HG02943 (cell line): ENCODE data around the gene SORCS2.
"Not testable (repeated sequence)": the region's sequence is repeated elsewhere in the genome, so short reads cannot be mapped to it uniquely, and the experiment has no call there.

Experiments
- ATAC-seq: cut with Tn5 transposase; IDR thresholded peaks from one replicate; pipeline ENCODE4 v1.9.1; 2021; ENCODE audit warnings: mild to moderate bottlenecking, low read depth, moderate library complexity; ENCODE audit not compliant: unreplicated experiment

Gene SORCS2

DNA sequence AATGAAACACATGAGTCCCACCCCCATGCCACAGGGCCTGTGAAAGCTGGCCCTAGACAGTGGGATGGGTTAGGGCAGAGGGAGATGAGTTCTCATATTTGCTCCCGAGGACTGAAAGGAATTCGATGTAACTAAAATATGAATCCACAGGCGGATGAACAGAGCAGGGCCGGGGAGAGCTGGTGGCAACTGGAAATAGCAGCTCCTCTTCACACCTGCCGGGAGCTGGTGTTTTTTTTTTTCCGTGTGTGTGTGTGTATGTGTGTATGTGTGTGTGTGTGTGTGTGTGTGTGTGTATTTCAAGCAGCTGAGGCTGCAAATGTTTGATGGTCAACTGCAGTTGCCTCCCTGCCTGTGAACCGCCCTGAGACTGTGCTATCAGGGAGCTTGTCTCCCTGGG, 357.5 kb downstream of the SORCS2 start:
- ATAC-seq, result no peak

DNA sequence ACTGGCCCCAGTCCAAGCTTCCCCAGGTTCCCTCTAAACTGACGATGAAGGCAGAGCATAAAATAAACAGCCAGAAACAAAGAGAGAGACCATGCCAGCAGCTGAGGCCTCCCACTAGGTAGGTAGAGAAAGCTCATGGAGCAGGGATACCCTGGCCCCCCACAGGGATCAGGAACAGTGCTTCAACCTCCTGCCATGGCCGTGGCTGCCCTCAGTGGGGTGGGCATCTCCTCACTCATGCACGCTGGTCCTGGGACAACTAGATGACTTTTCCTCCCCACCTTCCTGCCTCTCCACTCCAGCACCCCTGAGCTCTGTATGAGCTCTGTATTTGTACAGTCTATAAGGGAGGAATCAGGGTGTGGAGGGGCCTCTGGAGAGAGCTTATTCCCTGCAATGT, 360.1 kb downstream of the SORCS2 start:
- ATAC-seq, result no peak

DNA sequence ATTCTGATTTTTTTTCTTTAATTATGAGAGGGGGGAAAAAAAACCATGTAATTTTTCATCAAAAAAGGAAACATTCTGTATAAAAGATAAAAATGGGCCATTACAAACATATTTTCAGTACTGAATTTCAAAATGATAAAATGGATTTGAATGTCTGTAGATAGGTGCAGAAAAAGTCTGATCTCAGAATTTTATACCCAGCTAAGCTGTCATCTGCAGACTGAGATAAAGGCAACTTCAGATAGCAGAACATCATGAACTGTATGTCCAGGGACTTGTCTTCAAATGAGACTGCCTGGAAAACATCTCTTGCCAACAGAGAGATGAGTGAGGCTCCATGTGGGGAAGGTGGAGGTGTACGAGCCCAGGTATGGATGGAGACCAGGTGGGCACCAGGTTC, 360.9 kb downstream of the SORCS2 start:
- no peak for ATAC-seq

DNA sequence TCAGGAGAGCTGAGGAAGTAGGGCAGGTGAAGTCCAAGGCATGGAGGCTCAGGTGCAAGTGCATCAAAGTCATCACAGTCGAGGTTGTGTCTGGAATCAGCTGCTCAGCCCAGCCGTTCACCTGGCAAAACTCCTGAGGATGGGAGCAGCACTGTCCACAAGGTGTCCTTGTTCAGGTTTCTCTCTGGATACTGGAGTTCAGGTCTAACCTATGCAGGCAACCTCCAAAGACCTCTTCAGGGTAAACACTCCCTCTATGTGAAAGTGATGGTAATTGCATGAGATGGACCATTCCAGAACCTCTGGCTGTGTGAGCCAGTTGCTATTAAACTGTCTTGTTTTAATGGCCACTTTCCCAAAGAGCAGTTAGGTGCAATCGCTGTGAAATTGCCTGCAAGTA, 362.6 kb downstream of the SORCS2 start:
- ATAC-seq, result no peak

DNA sequence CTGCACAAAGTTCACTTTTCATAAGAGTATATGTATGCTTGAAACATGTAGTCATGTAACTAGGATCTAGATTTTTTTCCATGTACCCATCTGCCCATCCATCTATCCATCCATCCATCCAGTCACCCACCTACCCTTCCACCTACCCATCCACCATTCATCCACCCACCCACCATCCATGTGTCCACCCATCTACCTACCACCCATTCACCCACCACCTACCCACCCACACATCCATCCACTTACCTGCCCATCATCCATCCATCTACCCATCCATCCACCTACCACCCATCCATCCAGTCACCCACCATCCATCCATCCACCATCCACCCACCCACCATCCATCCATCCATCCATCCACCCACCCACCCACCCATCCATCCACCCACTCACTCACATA, 364.2 kb downstream of the SORCS2 start:
- ATAC-seq, result no peak

DNA sequence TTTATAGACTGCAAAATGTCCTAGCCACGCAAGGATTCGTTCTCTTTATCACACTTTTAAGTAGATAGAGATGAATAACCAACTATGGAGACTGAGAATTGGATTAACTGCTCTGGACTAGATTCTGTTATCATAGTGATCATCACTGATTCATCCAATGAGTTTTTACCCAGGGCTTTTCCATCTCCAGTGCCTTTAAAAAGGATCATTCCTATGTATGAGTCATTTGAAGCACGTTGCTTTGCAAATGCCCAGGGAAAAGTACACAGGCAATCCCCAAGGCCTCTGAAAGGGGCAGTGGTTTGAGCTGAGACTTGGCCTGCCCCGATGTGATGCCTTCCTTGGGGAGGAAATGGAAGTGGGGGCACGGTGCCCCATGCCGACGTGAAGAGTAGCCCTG, 365.1 kb downstream of the SORCS2 start:
- no peak for ATAC-seq

DNA sequence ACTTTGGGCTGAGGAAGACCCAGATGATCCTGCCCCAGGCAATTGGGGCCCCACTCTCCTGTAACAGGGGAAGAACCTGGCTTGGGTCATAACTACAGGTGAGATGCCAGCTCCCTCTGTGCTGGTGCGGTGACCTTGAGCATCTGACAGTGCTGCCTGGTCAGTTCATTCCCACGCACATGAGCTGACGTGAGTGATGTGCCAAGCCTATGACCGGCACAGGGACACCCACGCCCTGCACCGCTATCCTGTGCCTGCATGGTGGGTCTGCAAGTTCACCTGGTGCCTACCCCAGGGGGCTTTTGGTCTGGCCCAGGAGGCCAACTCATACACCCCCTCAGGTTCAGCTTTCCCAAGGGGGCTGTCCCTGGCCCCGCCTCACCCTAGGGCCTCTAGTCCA, 366.1 kb downstream of the SORCS2 start:
- ATAC-seq, result no peak

DNA sequence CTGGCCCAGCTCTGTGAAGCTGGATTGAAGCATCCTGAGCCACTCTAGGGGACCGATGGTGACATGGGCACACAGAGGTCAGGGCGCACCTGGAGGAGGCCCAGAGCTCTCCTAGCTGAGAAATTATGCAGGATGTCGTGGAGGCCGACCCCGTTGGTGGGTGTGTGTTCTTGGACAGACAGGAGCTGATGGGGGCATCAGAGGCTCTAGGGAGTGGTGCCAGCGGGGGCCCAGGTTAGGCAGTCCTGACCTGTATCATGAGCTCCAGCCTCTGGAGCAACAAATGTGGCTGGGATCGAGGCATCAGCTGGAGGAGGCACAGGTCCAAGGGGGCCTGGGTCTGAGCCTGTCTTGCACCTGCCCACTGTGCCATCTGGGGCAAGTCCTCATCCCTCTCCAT, 367.0 kb downstream of the SORCS2 start:
- no peak for ATAC-seq

DNA sequence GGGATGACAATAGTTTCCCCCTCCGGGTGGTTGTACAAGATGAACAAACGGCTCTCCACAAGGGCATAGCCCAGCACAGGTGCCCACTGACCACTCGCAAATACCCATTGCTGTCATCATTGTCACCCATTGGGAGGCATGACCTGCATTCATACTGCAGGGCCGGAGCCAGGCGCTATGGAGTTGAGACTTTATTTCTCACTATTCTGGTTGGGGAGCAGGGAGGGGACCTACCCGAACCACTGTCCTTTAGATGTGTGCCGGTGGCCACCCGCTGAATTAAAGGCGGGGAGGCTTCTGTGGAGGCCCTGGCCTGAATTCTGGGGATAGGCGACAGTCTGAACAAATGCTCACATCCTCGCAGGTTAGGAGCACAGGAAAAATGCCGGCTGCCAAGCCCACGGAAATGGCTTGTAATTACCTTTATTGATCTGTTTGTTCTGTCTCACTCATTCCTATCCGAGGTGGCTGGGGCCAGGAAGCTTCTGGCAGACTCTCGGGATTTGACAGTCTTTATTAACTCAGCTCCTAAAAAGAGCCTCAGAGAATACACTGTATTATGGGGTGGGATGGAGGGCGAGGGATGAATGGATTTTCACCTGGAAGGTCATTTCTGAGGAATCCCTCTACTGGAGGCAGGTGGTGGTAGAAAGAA, 367.5 kb downstream of the SORCS2 start:
- no peak for ATAC-seq

DNA sequence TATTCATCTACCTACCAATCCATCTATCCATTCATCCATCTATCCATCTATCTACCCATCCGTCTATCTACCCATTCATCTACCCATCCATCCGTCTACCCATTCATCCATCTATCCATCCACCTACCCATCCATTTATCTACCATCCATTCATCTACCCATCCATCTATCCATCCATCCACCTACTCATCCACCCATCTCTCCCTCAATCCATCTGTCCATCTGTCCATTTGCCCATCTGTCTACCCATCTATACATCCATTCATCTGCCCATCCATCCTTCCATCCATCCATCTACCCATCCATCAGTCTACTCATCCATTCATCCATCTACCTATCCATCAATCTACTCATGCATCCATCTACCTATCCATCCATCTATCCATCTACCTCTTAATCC, 369.2 kb downstream of the SORCS2 start:
- ATAC-seq, result no peak

DNA sequence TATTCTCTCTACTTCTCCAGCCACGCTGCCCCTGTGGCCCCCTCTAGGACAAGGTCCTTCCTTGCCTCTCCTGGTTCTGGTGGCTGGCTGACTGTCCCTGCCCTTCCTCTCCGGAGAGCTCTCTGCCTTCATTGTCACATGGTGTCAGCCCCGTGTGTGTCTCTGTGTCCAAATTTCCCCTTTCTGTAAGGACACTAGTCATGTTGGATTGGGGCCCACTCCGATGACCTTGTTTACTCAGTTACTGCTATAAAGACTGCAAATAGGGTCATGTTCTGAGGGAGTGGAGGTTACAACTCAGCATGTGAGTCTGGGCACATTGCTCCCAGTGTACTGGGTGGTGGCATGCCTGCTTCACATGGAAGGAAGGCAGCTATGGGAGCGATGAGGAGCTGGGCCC, 371.9 kb downstream of the SORCS2 start:
- ATAC-seq, result no peak

DNA sequence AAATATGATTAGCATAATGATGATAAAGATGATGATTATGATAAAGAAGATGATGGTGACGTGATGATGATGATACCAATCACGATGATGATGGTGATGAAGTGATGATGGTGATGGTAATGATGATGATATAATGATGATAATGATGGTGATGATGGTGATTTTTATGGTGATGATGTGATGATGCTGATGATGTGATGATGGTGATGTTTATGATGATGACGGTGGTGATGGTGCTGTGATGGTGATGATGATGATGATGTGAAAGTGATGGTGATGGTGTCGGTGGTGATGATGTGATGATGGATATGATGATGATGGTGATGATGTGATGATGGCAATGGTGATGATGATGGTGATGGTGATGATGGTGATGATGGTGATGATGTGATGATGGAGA, 373.1 kb downstream of the SORCS2 start:
- ATAC-seq, result no peak

DNA sequence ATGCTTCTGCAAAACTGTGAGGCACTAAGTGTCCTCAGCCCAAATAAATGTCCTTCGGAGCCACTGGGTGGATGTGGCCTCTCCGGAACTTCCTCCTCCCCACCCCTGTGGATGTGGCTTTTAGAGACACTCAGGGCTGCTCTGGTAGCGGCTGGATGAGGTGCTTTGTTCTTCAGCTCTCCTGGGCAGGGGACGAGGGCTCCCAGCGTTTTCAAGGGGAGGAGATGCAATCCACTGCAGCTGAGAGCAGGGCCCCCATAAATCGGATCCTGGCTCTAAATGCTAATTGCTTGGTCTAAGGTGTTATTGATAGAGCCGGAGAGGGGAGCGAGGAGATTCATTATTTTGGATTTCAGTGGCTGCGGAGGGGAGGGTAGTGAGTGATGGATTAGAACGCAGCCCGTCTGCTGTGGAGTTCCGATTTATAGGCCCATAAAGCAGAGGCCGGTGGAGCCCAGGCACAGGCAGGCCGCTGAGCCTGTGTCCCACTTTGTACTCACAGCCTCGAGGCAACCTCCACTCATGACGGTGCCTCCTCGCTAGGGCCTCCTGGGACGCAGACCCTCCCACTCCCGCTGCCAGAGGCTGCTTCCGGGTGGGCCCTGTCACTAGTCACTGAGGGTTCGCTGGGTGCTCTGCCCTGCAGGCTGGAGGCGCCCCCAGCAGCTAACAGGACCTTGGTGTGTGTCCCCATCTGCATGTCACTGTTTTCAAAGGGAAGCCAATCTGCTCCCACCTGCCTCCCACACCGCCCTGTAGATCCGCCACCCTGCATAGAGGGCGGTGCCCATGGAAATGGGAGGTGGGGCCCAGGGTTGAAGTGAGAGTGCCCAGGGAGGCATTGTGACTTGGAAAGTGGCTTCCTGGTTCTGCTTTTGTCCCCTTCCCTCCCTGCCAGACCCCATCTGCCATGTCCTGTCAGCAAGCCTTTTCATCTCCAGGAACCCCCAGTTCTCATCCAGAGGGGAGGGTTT, 377.8 kb downstream of the SORCS2 start:
- ATAC-seq, result no peak

DNA sequence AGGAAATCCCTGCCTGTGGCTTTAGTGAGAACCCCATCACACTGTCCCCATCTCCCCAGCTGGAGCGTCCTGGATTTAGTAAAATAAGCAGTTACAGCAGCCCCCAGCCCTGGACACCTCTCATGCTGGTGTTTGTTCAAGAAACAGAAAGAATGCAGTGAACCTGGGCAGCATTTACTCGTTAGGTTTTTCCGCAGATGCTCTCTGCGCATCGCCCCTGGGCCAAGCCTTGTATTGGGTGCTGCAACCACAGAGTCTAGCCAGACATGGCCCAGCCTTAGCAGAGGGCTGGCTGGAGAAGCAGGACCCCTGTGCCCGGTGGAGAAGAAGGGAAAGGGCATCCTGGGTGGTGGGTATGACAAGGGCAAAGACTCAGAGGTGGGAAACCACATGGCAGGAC, 378.7 kb downstream of the SORCS2 start:
- no peak for ATAC-seq

DNA sequence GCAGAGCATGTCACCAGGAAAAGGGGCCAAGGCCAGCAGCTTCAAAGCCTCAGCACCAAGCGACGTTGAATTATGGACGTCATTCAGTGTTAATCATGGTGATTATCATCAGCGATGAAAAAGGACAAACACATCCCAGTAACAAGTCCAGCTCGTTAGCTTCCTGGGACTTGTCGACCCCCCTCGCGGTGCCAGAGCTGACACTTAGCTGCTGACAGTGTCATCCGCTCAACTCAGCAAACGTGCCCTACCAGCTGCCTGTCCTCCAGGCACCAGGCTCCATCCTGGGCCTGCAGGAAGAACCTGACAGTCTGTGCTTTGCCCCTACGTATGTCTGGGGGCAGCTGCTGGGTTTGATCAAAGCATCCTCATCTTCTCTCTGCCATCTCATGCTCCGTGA, 379.4 kb downstream of the SORCS2 start:
- no peak for ATAC-seq

DNA sequence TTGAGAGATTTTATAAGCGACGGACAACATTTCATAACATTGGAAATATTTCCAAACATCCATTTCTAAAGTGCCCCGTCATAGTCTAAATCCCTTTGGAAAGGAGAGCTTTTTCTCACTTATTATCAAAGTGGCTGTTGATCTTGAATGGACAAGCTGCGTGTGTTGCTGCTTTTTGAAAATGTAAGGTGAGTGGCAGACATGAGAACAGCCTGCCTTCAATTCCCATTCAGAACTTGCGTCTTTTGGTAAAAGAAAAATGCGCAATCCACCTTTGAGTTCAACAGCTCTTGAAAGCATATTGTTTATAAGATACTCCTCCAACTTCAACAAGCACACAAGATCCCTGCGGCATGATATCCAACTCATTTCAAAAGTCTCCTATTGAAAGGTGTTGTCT, 380.6 kb downstream of the SORCS2 start:
- no peak for ATAC-seq

DNA sequence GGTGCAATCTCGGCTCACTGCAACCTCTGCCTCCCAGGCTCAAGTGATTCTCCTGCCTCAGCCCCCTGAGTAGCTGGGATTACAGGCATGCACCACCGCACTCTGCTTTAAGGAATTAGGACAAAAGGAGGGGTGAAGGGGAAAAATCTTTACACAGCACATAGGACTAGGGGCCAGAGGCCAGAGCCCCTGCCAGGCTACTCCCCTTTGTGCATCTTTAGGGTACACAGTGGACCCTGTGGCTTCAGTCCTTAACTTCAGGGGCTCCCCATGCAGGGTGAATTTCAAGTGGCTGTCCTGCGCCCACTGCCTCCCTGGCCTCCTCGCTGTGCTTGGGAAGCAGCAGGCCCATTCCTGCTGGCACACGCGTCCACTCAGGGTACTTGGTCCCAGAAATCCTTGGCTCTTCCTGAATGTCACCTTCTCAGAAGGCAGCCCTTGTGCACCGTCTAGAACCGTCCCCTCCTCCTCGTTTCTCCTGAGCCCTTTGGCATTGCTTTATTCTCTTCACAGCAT, 381.3 kb downstream of the SORCS2 start:
- ATAC-seq, result no peak

DNA sequence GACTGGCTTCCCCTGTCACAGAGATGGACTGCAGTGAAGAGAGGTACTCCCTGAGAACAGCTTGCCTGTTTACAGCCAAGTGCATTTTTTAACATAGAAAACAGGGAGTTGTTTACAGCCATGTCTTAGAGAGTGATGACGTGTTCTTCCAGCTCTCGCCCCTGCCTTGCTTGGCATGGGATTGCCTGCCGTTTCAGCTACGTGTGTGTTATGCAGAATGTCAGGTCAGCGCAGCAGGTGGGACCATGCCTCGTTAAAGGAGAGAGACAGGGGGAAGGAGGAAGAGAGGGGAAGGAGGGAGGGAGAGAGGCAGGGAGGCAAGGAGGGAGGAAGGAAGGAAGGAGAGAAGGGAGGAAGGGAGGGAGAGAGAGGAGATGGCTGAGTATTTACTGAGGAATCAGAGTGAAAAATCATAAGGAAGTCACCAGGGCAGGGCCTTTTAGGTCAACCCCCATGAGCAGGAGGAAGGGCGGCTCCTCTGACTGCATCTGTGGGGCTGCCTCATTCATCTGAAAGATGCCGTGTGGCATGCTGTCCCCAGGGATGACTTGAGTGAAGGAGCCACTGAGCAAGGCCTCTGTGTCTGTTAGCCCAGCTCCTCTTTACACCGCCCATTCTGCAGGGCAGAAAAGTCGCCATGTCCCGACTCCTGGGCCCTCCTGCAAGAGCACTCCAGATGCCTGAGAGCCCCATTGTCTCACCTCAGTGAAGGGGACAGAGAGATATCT, 382.1 kb downstream of the SORCS2 start:
- ATAC-seq, result no peak

DNA sequence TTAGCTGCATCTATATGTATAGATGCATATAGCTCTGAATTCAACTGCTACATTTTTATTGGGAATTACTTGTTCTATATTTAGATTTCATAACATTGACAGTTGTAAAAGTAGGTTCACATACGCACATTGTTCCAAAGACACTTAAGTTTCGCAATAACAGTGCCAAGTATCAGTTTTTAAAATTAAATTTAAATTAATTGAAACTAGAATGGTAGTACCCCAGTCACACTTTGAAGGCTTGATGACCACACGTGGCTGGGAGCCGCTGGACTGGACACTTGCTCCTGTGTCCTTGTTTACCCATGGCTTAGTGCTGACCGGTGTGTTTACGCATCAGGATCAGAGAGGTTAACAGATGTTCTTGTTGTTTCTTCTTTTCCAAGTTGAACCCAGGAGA, 383.1 kb downstream of the SORCS2 start:
- no peak for ATAC-seq

DNA sequence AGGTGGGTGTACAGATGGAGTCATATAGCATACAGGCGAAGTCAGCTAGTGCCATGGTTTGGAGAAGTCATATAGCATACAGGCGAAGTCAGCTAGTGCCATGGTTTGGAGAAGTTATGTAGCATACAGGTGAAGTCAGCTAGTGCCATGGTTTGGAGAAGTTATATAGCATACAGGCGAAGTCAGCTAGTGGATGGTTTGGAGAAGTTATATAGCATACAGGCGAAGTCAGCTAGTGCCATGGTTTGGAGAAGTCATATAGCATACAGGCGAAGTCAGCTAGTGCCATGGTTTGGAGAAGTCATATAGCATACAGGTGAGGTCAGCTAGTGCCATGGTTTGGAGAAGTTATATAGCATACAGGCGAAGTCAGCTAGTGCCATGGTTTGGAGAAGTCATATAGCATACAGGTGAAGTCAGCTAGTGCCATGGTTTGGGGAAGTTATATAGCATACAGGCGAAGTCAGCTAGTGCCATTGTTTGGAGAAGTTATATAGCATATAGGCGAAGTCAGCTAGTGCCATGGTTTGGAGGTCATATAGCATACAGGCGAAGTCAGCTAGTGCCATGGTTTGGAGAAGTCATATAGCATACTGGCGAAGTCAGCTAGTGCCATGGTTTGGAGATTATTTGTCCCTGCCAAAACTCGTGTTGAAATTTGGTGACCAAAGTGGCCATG, 385.2 kb downstream of the SORCS2 start:
- not testable (repeated sequence) for ATAC-seq

DNA sequence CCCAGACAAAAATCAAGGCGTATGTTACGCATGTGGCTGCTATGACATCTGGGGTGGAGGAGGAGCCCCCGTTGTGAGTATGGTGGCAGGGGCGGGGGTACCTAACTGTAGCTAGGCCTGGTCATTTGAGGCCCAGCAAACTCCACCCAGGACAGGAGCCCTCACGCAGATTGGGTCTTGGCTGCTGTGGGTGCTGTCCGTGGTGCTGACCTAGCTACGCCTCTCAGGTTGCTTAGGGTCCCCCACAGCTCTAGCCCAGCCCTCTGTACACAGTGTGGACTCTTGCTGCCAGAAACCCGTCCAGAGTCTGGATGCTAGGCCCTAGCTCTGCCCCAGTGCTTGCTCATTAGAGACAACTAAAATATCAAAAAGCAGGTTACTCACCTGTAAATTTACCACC, 389.1 kb downstream of the SORCS2 start:
- no peak for ATAC-seq
